B cell (primary cell): ENCODE results near the gene ERVW-1.

Experiments used
- EZH2 ChIP-seq: IDR thresholded peaks from 2 replicates; pipeline ENCODE4 v1.6.1; 2012; ENCODE audit warnings: borderline replicate concordance, low read depth, mild to moderate bottlenecking, moderate library complexity, low read length; ENCODE audit not compliant: insufficient read depth, poor library complexity, severe bottlenecking
- TF ChIP-seq, protein P1 (sequence below): fragments of 200-600 bp; IDR thresholded peaks from one replicate; pipeline ENCODE4 v1.8.0; 2022; ENCODE audit warnings: antibody characterized with exemption, mild to moderate bottlenecking

DNA sequence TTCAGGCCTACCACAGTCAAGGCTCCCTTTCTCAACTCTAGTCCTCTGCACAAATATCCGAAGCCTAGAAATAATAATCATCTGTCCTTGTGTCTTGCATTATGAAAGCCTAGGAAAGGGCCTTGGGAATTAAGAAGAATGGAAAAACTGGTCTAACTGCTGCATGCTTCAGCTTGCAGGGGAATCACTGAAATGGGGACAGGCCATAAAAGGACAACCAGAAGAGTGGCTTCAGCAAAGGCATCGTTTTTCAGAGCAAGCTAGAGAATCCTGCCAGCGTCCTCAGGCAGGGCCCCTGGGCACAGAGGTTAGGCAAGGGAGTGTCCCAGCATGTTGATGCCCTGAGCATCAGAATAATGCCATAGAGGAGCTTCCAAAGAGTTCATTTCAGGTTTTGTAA is 13.2 kb downstream of the ERVW-1 start:
- TF ChIP-seq, protein P1, sequence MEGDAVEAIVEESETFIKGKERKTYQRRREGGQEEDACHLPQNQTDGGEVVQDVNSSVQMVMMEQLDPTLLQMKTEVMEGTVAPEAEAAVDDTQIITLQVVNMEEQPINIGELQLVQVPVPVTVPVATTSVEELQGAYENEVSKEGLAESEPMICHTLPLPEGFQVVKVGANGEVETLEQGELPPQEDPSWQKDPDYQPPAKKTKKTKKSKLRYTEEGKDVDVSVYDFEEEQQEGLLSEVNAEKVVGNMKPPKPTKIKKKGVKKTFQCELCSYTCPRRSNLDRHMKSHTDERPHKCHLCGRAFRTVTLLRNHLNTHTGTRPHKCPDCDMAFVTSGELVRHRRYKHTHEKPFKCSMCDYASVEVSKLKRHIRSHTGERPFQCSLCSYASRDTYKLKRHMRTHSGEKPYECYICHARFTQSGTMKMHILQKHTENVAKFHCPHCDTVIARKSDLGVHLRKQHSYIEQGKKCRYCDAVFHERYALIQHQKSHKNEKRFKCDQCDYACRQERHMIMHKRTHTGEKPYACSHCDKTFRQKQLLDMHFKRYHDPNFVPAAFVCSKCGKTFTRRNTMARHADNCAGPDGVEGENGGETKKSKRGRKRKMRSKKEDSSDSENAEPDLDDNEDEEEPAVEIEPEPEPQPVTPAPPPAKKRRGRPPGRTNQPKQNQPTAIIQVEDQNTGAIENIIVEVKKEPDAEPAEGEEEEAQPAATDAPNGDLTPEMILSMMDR, result no peak
- no peak for TF ChIP-seq EZH2
